ENCODE measurements around the gene PRUNE1. TPM values are rescaled to one million over a fixed set of nuclear protein-coding genes. Genes with fewer than 3 reads are reported as not detected.

Gene PRUNE1
- total RNA-seq, 1 experiment from 2014 or later = 30.7 TPM

DNA sequence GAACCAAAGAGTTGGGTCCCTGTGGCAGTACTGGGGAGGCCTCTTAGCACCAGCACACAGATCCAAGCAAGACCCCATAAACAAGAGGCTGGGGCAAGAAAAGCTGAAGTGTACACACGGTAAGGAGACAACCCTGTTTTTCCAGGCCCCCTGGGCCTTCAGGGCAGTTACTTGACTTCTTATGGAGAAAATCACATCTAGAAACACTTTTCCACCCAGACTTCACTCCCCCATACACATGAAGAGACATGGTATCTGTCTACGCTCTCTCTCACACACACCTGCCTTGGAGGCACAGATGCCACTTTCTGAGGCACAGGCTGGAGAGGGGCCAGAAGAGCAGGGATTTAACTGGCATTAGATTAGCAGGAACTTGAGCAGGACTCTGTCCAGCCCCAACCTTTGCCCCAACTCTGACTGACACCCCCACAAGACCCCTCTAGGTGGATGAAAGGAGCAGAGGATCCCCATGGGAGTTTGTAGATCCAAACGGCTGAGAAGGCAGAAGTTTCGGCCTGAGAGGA lies 35.8 kb upstream of the PRUNE1 start:
- H3F3A ChIP-seq (ENCODE audit: insufficient read depth, low read depth) = peaks cover 21% of the 10 kb centered on the region
- peak overlapping the region; percentile 93; the same call in 1 of the 2 replicates for H3K4me3 ChIP-seq
- no peaks in the 10 kb centered on the region for H3K9me2 ChIP-seq (ENCODE audit: insufficient read depth)
- intact Hi-C loops (cut with micrococcal nuclease; ENCODE audit: unreplicated experiment) = loop anchor here (10.0 kb wide), 2 partner anchors 348 to 718 kb away; partner anchors contain the start of genes CA14 and ENSA
- no TSS peak for BruUV-seq (replicated peaks)
- peaks cover 8% of the 10 kb centered on the region; the same call in 1 of the 2 replicates for H3K36me3 ChIP-seq (ENCODE audit: low read depth)
- no peak for DNase-seq
- no peak overlapping the region for H3K27ac ChIP-seq
- peak overlapping the region; percentile 99 for H3K4me2 ChIP-seq
- H3K9me3 ChIP-seq (ENCODE audit: insufficient read depth, low read depth) = no peaks in the 10 kb centered on the region
- ChIA-PET POLR2A (ENCODE audit: unreplicated experiment) (no interaction called here), CTCF (no interaction called here)
- peaks cover 48% of the 10 kb centered on the region for H3K79me2 ChIP-seq (ENCODE audit: low read depth)
- peaks cover 48% of the 10 kb centered on the region for H3K4me1 ChIP-seq (replicated peaks; ENCODE audit: insufficient read depth)
- TF ChIP-seq, protein P1, sequence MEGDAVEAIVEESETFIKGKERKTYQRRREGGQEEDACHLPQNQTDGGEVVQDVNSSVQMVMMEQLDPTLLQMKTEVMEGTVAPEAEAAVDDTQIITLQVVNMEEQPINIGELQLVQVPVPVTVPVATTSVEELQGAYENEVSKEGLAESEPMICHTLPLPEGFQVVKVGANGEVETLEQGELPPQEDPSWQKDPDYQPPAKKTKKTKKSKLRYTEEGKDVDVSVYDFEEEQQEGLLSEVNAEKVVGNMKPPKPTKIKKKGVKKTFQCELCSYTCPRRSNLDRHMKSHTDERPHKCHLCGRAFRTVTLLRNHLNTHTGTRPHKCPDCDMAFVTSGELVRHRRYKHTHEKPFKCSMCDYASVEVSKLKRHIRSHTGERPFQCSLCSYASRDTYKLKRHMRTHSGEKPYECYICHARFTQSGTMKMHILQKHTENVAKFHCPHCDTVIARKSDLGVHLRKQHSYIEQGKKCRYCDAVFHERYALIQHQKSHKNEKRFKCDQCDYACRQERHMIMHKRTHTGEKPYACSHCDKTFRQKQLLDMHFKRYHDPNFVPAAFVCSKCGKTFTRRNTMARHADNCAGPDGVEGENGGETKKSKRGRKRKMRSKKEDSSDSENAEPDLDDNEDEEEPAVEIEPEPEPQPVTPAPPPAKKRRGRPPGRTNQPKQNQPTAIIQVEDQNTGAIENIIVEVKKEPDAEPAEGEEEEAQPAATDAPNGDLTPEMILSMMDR (conservative IDR thresholded peaks at IDR 0.05) = no peak
- no peak for TF ChIP-seq EZH2 (IDR thresholded peaks at IDR 0.05; ENCODE audit: low read depth)
- no peak overlapping the region for H2AFZ ChIP-seq
- H4K20me1 ChIP-seq (ENCODE audit: insufficient read depth) = 0 out of 2 replicates have a peak, but pooled peaks cover 8% of the 10 kb centered on the region
- H3K27me3 ChIP-seq (ENCODE audit: insufficient read depth, low read depth) = no peaks in the 10 kb centered on the region

GRCh38 chr1:150973258-150973835 lies 34.9 kb upstream of the PRUNE1 start:
- intact Hi-C loops (cut with micrococcal nuclease; ENCODE audit: unreplicated experiment) = loop anchor here (10.0 kb wide), 2 partner anchors 349 to 719 kb away; partner anchors contain the start of genes CA14 and ENSA
- Histone ChIP-seq H3K27ac (no peak overlapping the region), H3K27me3 (ENCODE audit: insufficient read depth, low read depth) (no peaks in the 10 kb centered on the region), H2AFZ (peak overlapping the region; percentile 84; the same call in 1 of the 2 replicates), H3K4me2 (peak overlapping the region; percentile 99), H3K79me2 (ENCODE audit: low read depth) (peaks cover 48% of the 10 kb centered on the region), H3K9me3 (ENCODE audit: insufficient read depth, low read depth) (no peaks in the 10 kb centered on the region), H3K36me3 (ENCODE audit: low read depth) (0 out of 2 replicates have a peak, but pooled peaks cover 3% of the 10 kb centered on the region), H3F3A (ENCODE audit: insufficient read depth, low read depth) (peaks cover 30% of the 10 kb centered on the region), H4K20me1 (ENCODE audit: insufficient read depth) (0 out of 2 replicates have a peak, but pooled peaks cover 8% of the 10 kb centered on the region), H3K4me1 (replicated peaks; ENCODE audit: insufficient read depth) (peaks cover 56% of the 10 kb centered on the region), H3K4me3 (peak overlapping the region; percentile 93), H3K9me2 (ENCODE audit: insufficient read depth) (no peaks in the 10 kb centered on the region)
- ChIA-PET CTCF (no interaction called here), POLR2A (ENCODE audit: unreplicated experiment) (interaction anchor here (0.6 to 0.7 kb wide), 4 partner anchors 12 to 412 kb away, joined by 3 to 19 read pairs (median 4); no protein-coding TSS in a partner anchor)
- TSS peak; percentile 29 for BruUV-seq (replicated peaks)
- DNase-seq = peak in 1 of 2 experiments; percentile 8
- TF ChIP-seq, protein P1 (conservative IDR thresholded peaks at IDR 0.05) = no peak
- TF ChIP-seq EZH2 (IDR thresholded peaks at IDR 0.05; ENCODE audit: low read depth) = no peak

GRCh38 chr1:150973836-150974579 lies 34.2 kb upstream of the PRUNE1 start:
- H3K9me2 ChIP-seq (ENCODE audit: insufficient read depth) = no peaks in the 10 kb centered on the region
- BruUV-seq (replicated peaks) = no TSS peak
- 0 out of 2 replicates have a peak, but pooled peaks cover 8% of the 10 kb centered on the region for H4K20me1 ChIP-seq (ENCODE audit: insufficient read depth)
- ChIA-PET POLR2A (ENCODE audit: unreplicated experiment) (interaction anchor here (0.6 to 0.8 kb wide), 10 partner anchors 12 to 488 kb away, joined by 3 to 19 read pairs (median 6); partner anchors contain the start of gene GOLPH3L), CTCF (interaction anchor here (0.6 kb wide), 1 partner anchor 28 kb away, joined by 5 read pairs; no protein-coding TSS in a partner anchor)
- H3K36me3 ChIP-seq (ENCODE audit: low read depth) = 0 out of 2 replicates have a peak, but pooled peaks cover 3% of the 10 kb centered on the region
- no peak for TF ChIP-seq EZH2 (IDR thresholded peaks at IDR 0.05; ENCODE audit: low read depth)
- TF ChIP-seq, protein P1 (conservative IDR thresholded peaks at IDR 0.05) = no peak
- peak overlapping the region; percentile 99 for H3K4me2 ChIP-seq
- intact Hi-C loops (cut with micrococcal nuclease; ENCODE audit: unreplicated experiment) = loop anchor here (10.0 kb wide), 2 partner anchors 349 to 719 kb away; partner anchors contain the start of genes CA14 and ENSA
- H3F3A ChIP-seq (ENCODE audit: insufficient read depth, low read depth) = peaks cover 31% of the 10 kb centered on the region
- H2AFZ ChIP-seq = peak overlapping the region; percentile 84
- DNase-seq = peak in 1 of 2 experiments; percentile 26
- H3K79me2 ChIP-seq (ENCODE audit: low read depth) = peaks cover 48% of the 10 kb centered on the region
- H3K4me1 ChIP-seq (replicated peaks; ENCODE audit: insufficient read depth) = peaks cover 61% of the 10 kb centered on the region
- no peak overlapping the region for H3K27ac ChIP-seq
- no peaks in the 10 kb centered on the region for H3K27me3 ChIP-seq (ENCODE audit: insufficient read depth, low read depth)
- H3K9me3 ChIP-seq (ENCODE audit: insufficient read depth, low read depth) = no peaks in the 10 kb centered on the region
- H3K4me3 ChIP-seq = peak overlapping the region; percentile 93
